Measurements from ENCODE around the gene VASP.

- TF ChIP-seq, protein P1, sequence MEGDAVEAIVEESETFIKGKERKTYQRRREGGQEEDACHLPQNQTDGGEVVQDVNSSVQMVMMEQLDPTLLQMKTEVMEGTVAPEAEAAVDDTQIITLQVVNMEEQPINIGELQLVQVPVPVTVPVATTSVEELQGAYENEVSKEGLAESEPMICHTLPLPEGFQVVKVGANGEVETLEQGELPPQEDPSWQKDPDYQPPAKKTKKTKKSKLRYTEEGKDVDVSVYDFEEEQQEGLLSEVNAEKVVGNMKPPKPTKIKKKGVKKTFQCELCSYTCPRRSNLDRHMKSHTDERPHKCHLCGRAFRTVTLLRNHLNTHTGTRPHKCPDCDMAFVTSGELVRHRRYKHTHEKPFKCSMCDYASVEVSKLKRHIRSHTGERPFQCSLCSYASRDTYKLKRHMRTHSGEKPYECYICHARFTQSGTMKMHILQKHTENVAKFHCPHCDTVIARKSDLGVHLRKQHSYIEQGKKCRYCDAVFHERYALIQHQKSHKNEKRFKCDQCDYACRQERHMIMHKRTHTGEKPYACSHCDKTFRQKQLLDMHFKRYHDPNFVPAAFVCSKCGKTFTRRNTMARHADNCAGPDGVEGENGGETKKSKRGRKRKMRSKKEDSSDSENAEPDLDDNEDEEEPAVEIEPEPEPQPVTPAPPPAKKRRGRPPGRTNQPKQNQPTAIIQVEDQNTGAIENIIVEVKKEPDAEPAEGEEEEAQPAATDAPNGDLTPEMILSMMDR (conservative IDR thresholded peaks at IDR 0.05; ENCODE audit: low read depth, low read length), result no peak
- TF ChIP-seq EZH2 (IDR thresholded peaks at IDR 0.05; ENCODE audit: borderline replicate concordance, low read depth, low read length, poor library complexity, severe bottlenecking), result no peak
These were observed 37.9 kb upstream of the VASP start for GRCh38 chr19:45469132-45469944.

Measured in A673 (cell line).